Suprapubic skin (tissue), 4 donors: ENCODE data around the gene EYS.

Experiments used
- CTCF ChIP-seq, 2 donors: fragments of 200-600 bp in 1 of 2; fragments of 450-650 bp in 1 of 2; sonication (generic) in 1 of 2; IDR thresholded peaks; one replicate each; pipeline ENCODE4 v1.5.1; 2016 to 2019; ENCODE audit warnings: antibody characterized with exemption in 2 of 2, mild to moderate bottlenecking in 1 of 2, moderate library complexity in 1 of 2
- POLR2A ChIP-seq, 2 donors: fragments of 450-650 bp; IDR thresholded peaks; one replicate each; pipeline ENCODE4 v1.6.1; 2017; ENCODE audit warnings: antibody characterized with exemption in 2 of 2, mild to moderate bottlenecking in 2 of 2, moderate library complexity in 2 of 2
- POLR2AphosphoS5 ChIP-seq, 3 donors: sonication (generic); formaldehyde crosslinking; IDR thresholded peaks; one replicate each; pipeline ENCODE4 v1.6.1; 2017; ENCODE audit warnings: antibody characterized with exemption in 3 of 3

- TF ChIP-seq CTCF (IDR thresholded peaks at IDR 0.05), result no peak
- TF ChIP-seq POLR2A (IDR thresholded peaks at IDR 0.05), result no peak
- TF ChIP-seq POLR2AphosphoS5 (IDR thresholded peaks at IDR 0.05), result no peak
These were observed 1443.2 kb downstream of the EYS start for GRCh38 chr6:64263778-64264177.
